Measurements from ENCODE around the gene AOX1.
A peak's percentile ranks its signal among the peaks of the same experiment; 100 is the strongest.
"Not testable (repeated sequence)": the region's sequence is repeated elsewhere in the genome, so short reads cannot be mapped to it uniquely, and the experiment has no call there.

AOX1 gene

DNA sequence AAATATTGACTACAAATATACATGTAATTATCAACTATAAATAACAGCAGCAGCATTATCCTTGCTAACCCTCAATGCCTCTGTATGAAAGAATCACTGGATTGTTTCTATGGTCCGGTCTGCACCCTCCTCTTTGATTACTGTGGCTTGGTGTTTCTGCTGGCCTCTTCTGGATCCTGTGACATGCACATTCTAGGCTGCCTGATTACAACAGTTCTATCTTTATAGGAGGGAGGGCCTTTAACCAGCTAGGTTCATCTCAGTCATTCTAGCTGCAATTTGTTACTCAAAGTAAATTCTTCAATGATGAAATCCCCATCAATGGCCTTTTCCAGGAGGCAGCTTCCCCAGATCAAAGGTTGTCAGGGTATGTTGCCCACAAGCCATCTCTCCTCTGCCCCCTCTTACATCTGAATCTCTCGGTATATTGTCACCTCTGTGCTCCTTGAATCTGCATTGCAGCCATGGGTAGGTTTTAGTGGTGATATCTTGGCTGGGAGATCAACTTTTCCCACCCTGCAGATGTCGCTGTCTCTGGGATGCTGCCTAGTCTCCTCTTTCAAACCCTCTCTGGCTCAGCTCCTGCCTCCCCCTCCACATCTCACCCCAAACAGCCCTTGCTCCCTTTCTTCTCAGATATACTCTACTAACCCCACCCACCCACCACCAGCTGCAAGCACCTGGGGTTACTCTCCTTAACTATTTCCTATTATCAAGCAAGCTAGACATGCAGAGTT lies 119.7 kb downstream of the AOX1 start:
- DNase-seq: peak; percentile 30

DNA sequence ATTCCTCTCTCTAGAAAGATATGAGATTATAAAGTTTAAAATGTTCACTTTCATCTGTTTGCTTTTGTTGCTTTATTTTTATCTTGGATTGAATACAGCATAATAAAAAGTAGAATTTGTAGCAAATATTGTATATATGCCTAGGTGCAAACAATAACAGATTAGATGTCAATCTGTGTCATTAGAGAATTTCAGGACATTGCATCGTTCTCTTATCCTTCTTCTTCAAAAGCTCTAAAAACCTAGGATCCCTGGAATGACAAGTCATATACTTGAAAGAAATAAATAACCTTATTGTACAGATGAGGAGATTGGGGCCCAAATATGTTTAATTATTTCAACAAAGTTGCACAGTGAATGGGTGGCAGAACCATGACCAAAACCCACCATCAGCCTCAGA lies 123.1 kb downstream of the AOX1 start:
- DNase-seq: no peak

DNA sequence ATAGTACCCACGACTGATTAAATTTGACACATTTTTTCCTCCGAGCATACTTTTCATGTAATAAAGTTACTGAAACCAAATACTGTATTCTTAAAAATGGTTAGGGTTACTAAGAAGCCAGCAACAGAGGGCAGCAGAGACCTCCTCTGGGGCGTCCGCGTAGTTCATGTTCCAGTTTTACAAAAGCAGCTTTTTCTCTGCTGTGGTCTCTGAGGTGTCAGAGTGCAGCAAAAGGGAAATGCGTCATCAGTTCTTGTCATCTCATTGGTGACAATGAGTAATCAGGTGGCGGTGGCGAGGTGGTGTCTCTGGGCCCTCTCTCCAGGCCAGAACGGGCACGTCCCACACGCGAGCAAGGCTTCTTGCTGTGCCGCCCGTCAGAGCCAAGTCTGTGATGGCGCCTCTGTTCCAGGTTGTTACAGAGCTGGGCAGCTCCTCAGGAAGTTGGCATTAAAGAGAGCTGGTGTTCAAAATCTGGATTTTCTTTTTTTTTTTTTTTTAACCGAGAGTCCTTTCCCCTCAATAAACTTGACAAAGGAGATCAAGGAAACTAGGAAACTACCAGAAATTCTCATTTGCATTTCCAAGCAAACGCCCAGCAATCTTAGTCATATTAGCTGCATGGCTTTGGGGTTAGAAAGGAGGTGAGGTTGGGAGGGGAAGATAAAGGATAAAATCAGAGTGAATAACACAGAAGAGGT lies 127.3 kb downstream of the AOX1 start:
- DNase-seq: peak; percentile 97

DNA sequence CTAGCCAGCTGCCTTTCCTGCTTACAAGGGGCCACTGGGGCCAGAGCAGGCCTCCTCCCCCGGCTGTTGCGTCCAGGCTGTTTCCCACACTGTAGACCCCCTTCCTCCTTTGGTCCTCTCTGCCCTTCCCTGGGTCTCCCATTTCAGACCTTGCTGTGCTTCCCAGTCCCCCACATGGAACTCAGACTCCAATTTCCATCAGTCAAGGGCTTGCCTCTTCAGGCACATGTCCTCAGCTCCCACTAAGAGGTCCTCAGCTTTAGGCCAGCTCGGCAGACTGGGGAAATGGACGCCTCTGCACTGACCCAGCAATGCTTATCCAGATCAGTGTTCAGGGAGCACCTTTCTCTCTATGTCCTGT lies 127.9 kb downstream of the AOX1 start:
- no peak for DNase-seq

DNA sequence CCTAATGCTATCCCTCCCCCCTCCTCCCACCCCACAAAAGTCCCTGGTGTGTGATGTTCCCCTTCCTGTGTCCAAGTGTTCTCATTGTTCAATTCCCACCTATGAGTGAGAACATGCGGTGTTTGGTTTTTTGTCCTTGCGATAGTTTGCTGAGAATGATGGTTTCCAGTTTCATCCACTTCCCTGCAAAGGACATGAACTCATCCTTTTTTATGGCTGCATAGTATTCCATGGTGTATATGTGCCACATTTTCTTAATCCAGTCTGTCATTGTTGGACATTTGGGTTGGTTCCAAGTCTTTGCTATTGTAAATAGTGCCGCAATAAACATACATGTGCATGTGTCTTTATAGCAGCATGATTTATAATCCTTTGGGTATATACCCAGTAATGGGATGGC lies 129.2 kb downstream of the AOX1 start:
- not testable (repeated sequence) for DNase-seq

DNA sequence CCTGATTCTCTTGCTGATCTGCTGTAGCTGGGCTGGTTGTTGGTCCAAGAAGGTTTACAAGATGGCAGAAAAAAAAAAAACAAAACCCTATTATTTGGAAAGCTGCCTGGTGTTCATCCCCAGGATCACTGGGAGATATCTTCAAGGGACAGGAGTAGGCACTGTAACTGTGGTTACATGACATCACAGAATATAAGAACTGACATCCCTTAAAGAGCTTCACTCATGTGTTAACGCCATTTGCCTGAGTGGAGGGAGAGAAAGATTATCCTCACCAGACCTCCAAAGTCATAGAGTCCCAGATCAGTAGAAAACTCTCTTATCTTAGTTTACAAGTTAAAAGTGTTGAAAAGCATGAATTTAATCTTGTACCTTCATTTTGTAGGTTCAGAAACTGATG lies 130.6 kb downstream of the AOX1 start:
- DNase-seq: no peak
